ENCODE measurements around the gene PTPRT.

DNA sequence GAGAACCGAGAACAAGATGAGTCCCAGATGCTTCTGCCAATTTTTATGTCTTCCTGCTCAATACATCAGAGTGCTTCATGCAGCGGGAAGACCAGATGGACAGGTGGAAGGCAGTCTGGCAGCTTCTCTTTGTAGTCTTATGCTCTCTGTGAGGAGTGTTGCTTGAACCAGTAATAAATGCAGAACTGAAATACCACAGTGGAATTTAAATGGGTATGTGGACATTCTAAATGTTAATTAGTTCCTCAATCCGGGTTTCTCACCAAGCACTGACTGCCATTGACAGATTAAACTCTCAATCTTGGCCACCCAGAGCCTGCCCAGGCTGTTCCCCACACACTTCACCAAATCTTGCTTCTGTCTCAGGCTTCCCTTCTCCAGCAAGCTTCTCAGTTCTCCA is 876.0 kb downstream of the PTPRT start:
- no peak for TF ChIP-seq YY1 (IDR thresholded peaks at IDR 0.05; ENCODE audit: low read depth)
- TF ChIP-seq NFIC (IDR thresholded peaks at IDR 0.05) = no peak
- TF ChIP-seq ZBTB7A (IDR thresholded peaks at IDR 0.05; ENCODE audit: low read depth) = no peak
- TF ChIP-seq, protein P1, sequence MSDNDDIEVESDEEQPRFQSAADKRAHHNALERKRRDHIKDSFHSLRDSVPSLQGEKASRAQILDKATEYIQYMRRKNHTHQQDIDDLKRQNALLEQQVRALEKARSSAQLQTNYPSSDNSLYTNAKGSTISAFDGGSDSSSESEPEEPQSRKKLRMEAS (IDR thresholded peaks at IDR 0.05) = no peak

Data from Ishikawa (cell line).